HuH-7 (cell line): ENCODE results near the gene LLGL2.
"Not testable (repeated sequence)": the region's sequence is repeated elsewhere in the genome, so short reads cannot be mapped to it uniquely, and the experiment has no call there.

Experiments
- DNase-seq: peaks from one replicate; pipeline ENCODE4 v3.0.0; 2011; ENCODE audit warnings: low spot score

Gene LLGL2

GRCh38 chr17:75524970-75525805 lies at the start of gene LLGL2:
TSS of gene LLGL2 (plus strand) at chr17:75525697. CDS start at chr17:75543427, 17,730 bp downstream.
- peak; percentile 94 for DNase-seq

GRCh38 chr17:75475851-75476250 lies 49.6 kb upstream of the LLGL2 start:
- no peak for DNase-seq

GRCh38 chr17:75476271-75476671 lies 49.2 kb upstream of the LLGL2 start:
- DNase-seq: no peak

- no peak for DNase-seq
These were observed 48.6 kb upstream of the LLGL2 start for GRCh38 chr17:75476752-75477489.

GRCh38 chr17:75477490-75477862 lies 48.0 kb upstream of the LLGL2 start:
- DNase-seq: not testable (repeated sequence)

GRCh38 chr17:75478508-75478907 lies 47.0 kb upstream of the LLGL2 start:
- no peak for DNase-seq

- DNase-seq: no peak
These were observed 45.2 kb upstream of the LLGL2 start for GRCh38 chr17:75480281-75480680.

GRCh38 chr17:75481194-75482068 lies 44.1 kb upstream of the LLGL2 start:
- no peak for DNase-seq

GRCh38 chr17:75482098-75482942 lies 43.2 kb upstream of the LLGL2 start:
- DNase-seq: no peak

- DNase-seq: no peak
These were observed 39.8 kb upstream of the LLGL2 start for GRCh38 chr17:75485688-75486087.

GRCh38 chr17:75486151-75486550 lies 39.3 kb upstream of the LLGL2 start:
- no peak for DNase-seq

- DNase-seq: no peak
These were observed 38.5 kb upstream of the LLGL2 start for GRCh38 chr17:75486951-75487350.

GRCh38 chr17:75487351-75488070 lies 38.0 kb upstream of the LLGL2 start:
- no peak for DNase-seq

GRCh38 chr17:75488693-75489510 lies 36.6 kb upstream of the LLGL2 start:
- DNase-seq: no peak

- DNase-seq: no peak
These were observed 36.0 kb upstream of the LLGL2 start for GRCh38 chr17:75489511-75489955.

GRCh38 chr17:75490173-75490743 lies 35.2 kb upstream of the LLGL2 start:
- DNase-seq: no peak

GRCh38 chr17:75490953-75491649 lies 34.4 kb upstream of the LLGL2 start:
- no peak for DNase-seq

GRCh38 chr17:75491680-75492079 lies 33.8 kb upstream of the LLGL2 start:
- DNase-seq: no peak
